GM18907 (cell line): Measurements from ENCODE around the gene KCNMB2.

ENCODE experiments used
- ATAC-seq: cut with Tn5 transposase; IDR thresholded peaks from one replicate; pipeline ENCODE4 v1.9.1; 2021; ENCODE audit warnings: mild to moderate bottlenecking, moderate library complexity; ENCODE audit not compliant: unreplicated experiment

The KCNMB2 gene

GRCh38 chr3:178802259-178802658 lies 266.0 kb downstream of the KCNMB2 start:
- ATAC-seq: no peak

GRCh38 chr3:178802993-178803693 lies 266.9 kb downstream of the KCNMB2 start:
- no peak for ATAC-seq

GRCh38 chr3:178804606-178805005 lies 268.4 kb downstream of the KCNMB2 start:
- ATAC-seq: no peak

- ATAC-seq: no peak
Observed at GRCh38 chr3:178805741-178806140, 269.5 kb downstream of the KCNMB2 start.

GRCh38 chr3:178806651-178807050 lies 270.4 kb downstream of the KCNMB2 start:
- ATAC-seq: no peak

GRCh38 chr3:178807694-178808093 lies 271.5 kb downstream of the KCNMB2 start:
- ATAC-seq: no peak

- ATAC-seq: no peak
Observed at GRCh38 chr3:178808748-178809147, 272.5 kb downstream of the KCNMB2 start.

GRCh38 chr3:178810181-178810580 lies 273.9 kb downstream of the KCNMB2 start:
- ATAC-seq: no peak

- no peak for ATAC-seq
Observed at GRCh38 chr3:178822722-178823121, 286.5 kb downstream of the KCNMB2 start.

GRCh38 chr3:178823150-178823549 lies 286.9 kb downstream of the KCNMB2 start:
- ATAC-seq: no peak

GRCh38 chr3:178823591-178824246 lies 287.5 kb downstream of the KCNMB2 start:
- no peak for ATAC-seq

- no peak for ATAC-seq
Observed at GRCh38 chr3:178826435-178827123, 290.3 kb downstream of the KCNMB2 start.

GRCh38 chr3:178827285-178827856 lies 291.1 kb downstream of the KCNMB2 start:
- no peak for ATAC-seq

GRCh38 chr3:178833695-178834094 lies 297.5 kb downstream of the KCNMB2 start:
- no peak for ATAC-seq

- no peak for ATAC-seq
Observed at GRCh38 chr3:178835033-178835432, 298.8 kb downstream of the KCNMB2 start.

- no peak for ATAC-seq
Observed at GRCh38 chr3:178837512-178837911, 301.3 kb downstream of the KCNMB2 start.

GRCh38 chr3:178840586-178840985 lies 304.4 kb downstream of the KCNMB2 start:
- ATAC-seq: no peak

GRCh38 chr3:178841011-178841410 lies 304.8 kb downstream of the KCNMB2 start:
- ATAC-seq: no peak

GRCh38 chr3:178844916-178845315 lies 308.7 kb downstream of the KCNMB2 start:
- no peak for ATAC-seq

GRCh38 chr3:178845420-178846118 lies 309.3 kb downstream of the KCNMB2 start:
- no peak for ATAC-seq

- ATAC-seq: no peak
Observed at GRCh38 chr3:178847190-178847589, 311.0 kb downstream of the KCNMB2 start.
